HG02943 (cell line): ENCODE results near the gene DCAKD.
A peak's percentile ranks its signal among the peaks of the same experiment; 100 is the strongest.

Experiments
- ATAC-seq: cut with Tn5 transposase; IDR thresholded peaks from one replicate; pipeline ENCODE4 v1.9.1; 2021; ENCODE audit warnings: mild to moderate bottlenecking, low read depth, moderate library complexity; ENCODE audit not compliant: unreplicated experiment

DCAKD gene

DNA sequence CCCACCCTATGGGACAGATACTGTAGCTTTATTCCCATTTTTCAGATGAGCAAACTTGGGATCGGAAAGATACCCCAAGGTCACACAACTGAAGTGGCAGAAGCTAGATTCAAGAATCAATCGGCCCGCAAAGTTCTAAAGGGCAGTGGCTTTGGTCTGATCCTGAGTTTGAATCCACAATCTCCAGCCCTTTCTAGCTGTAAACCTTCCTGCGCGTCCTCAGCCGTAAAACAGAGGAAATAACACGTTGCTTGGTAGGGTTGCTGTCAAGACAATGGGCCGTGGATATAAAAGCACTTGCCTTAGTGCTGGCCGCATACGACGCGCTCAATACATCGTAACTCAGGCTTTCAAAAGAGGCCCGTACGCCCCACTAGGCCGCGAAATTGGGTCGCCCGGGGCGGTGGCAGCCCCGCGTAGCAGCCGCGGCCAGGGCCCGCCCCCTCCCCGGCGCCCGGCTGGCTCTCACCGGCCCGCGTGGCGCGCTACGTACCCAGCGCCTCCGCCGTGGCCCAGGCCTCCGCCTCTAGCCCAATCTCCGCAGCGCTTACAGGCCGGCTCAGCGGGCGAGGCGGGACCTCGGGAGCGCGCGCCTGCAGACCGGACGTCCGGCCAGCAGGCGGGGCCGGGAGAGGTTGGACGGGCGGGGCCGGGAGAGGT lies at the start of gene DCAKD:
DCAKD (minus strand) TSS at position 573 of the 660 bp plus-strand sequence. CDS start 16,747 bp downstream, outside the sequence.
- ATAC-seq = peak; percentile 80

GRCh38 chr17:45098869-45099616 lies 47.6 kb upstream of the DCAKD start:
- no peak for ATAC-seq

DNA sequence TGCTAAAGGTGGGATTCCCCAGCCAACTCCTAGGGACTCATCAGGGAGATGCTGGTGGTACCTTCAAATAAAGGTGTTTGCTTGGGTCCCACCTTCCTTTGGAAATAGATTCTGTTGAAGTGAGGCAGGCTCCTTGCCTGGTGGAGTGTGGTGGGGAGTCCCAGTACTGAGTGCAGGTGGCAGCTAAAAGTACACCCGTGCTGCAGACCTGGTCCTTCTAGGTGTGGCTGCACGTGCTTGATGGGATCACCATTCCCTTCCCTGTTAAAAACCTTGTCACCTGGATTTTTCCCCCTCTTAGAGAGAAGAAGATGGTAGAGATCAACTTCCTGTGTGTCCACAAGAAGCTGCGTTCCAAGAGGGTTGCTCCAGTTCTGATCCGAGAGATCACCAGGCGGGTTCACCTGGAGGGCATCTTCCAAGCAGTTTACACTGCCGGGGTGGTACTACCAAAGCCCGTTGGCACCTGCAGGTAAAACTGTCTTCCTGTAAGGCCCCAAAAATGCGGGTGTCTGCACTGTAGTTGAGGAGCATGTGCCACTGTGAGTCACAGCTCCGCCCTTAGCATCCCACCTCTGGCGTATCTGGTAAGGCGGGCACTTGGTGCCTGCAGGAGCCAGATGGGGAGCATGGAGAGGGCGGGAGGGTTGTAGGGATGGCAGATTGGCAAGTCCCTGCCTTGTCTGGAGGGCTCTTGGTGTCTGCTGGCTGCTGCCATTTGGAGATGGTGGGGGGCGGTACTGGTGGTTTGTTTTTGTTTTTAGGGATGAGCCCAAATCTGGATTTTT lies 46.8 kb upstream of the DCAKD start:
- no peak for ATAC-seq

GRCh38 chr17:45096926-45097325 lies 45.5 kb upstream of the DCAKD start:
- no peak for ATAC-seq

- ATAC-seq = no peak
Measured at GRCh38 chr17:45096141-45096540, 44.7 kb upstream of the DCAKD start.

- ATAC-seq = no peak
Measured at GRCh38 chr17:45093444-45094110, 42.1 kb upstream of the DCAKD start.

DNA sequence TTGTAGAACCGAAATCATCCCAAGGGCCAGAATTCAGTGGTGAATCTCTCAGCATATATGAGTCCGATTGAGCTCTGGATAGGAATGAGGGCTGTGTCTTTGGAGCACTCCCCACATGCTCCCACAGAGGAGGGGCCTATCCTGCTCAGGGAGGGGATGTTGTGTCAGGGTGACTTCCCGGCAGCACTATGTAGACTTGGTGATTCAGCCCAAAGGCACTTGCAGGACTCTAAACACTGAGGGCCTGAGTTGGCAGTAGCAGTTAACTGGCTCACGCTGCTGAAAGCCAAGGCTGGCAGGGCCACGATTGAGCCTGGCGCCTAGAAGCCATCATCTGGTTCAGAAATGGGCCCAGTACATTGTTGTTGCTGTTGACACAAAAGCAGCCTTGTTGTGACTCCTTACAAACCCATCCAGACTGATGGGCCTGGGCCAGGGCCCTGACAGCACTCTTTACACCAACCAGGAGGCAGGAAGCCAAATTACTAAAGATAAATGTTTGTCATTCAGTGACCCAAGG lies 41.5 kb upstream of the DCAKD start:
- no peak for ATAC-seq

GRCh38 chr17:45091778-45092425 lies 40.5 kb upstream of the DCAKD start:
- ATAC-seq = no peak

- ATAC-seq = no peak
Measured at GRCh38 chr17:45090711-45091110, 39.3 kb upstream of the DCAKD start.

DNA sequence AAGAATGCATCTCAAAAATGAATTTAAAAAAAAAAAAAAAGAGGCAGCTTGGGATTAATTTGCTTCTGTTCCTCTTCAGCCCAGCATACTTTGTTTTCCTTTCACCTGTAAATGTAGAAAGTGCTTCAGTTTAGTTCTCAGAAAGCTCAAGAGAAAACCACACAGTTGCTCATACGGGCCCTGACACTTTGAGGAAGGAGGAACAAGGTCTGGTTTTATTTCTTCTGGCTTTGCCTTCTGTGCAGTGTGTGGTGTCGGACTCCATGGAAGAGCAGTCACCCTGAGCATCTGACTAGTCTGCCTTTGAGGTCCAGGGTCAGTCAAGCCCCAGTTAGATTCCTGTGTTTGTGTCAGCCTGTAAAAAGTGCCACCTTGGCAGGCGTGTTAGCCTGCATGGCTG lies 37.3 kb upstream of the DCAKD start:
- ATAC-seq = no peak

- no peak for ATAC-seq
Measured at GRCh38 chr17:45087978-45088377, 36.5 kb upstream of the DCAKD start.

DNA sequence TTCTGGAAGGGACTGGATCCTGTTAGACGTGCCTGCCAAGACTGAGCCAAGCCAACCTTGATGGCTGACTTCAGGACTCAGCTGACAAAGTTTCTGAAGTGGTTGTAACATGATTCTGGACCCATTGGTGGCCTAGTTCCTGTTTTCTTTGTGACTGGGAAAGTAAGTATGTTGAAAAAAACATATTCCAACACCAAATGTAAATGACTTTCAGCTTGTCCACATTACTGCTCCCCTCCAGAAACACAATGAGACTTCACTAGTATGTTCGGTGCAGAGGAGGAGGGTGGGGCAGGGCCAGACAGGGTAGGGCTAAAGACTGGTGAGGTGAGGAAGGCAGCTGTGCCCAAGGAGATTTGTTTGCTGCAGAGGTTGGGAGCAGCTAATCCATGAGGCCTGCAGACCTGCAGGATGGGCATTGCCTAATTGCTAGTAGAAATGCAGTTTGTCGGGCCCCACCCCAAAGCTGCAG lies 36.1 kb upstream of the DCAKD start:
- no peak for ATAC-seq

GRCh38 chr17:45086865-45087503 lies 35.6 kb upstream of the DCAKD start:
- ATAC-seq = no peak

- no peak for ATAC-seq
Measured at GRCh38 chr17:45086391-45086790, 35.0 kb upstream of the DCAKD start.

GRCh38 chr17:45081047-45081703 lies 29.7 kb upstream of the DCAKD start:
- ATAC-seq = no peak

- ATAC-seq = no peak
Measured at GRCh38 chr17:45077643-45078042, 26.2 kb upstream of the DCAKD start.

- ATAC-seq = no peak
Measured at GRCh38 chr17:45073414-45074070, 22.1 kb upstream of the DCAKD start.

- ATAC-seq = no peak
Measured at GRCh38 chr17:45070809-45071208, 19.4 kb upstream of the DCAKD start.
